Neural crest cell (in vitro differentiated cells): ENCODE data around the gene KRT83. TPM values are rescaled to one million over a fixed set of nuclear protein-coding genes. Genes with fewer than 3 reads are reported as not detected.
"Not testable (repeated sequence)": the region's sequence is repeated elsewhere in the genome, so short reads cannot be mapped to it uniquely, and the experiment has no call there.

Source experiments
- DNase-seq: peaks from one replicate; pipeline ENCODE4 v3.0.0; 2021; ENCODE audit warnings: low read depth, mixed read lengths, low spot score
- H3K27ac Mint-ChIP-seq: one replicate; pipeline ENCODE4 v1.8.0; 2021; ENCODE audit warnings: mild to moderate bottlenecking, mixed read lengths; ENCODE audit not compliant: unreplicated experiment
- H3K27me3 Mint-ChIP-seq: 2 replicates; pipeline ENCODE4 v1.8.0; 2021; ENCODE audit warnings: low read depth, mild to moderate bottlenecking, mixed read lengths
- H3K36me3 Mint-ChIP-seq: 2 replicates; pipeline ENCODE4 v1.8.0; 2021; ENCODE audit warnings: low read depth, mild to moderate bottlenecking, mixed read lengths
- H3K4me1 Mint-ChIP-seq: 2 replicates; pipeline ENCODE4 v1.8.0; 2021; ENCODE audit warnings: mixed read lengths
- H3K4me3 Mint-ChIP-seq: one replicate; pipeline ENCODE4 v1.8.0; 2021; ENCODE audit warnings: mild to moderate bottlenecking, mixed read lengths
- H3K9me3 Mint-ChIP-seq: 2 replicates; pipeline ENCODE4 v1.8.0; 2021; ENCODE audit warnings: mixed read lengths
- CTCF ChIP-seq: fragments of 200-600 bp; sonication (generic); conservative IDR thresholded peaks from 2 replicates; pipeline ENCODE4 v1.5.0; 2021; ENCODE audit warnings: antibody characterized with exemption, mild to moderate bottlenecking
- total RNA-seq: library from RNA; stranded (reverse); gene quantifications from 2 replicates; pipeline ENCODE4 v1.2.1, GENCODE V29; 2021

Gene KRT83
- total RNA-seq, 1 donor from 2014 or later, result not detected

GRCh38 chr12:52347551-52348510, 26.6 kb upstream of the KRT83 start:
- Mint-ChIP-seq H3K4me3 (no peak overlapping the region), H3K36me3 (no peaks in the 10 kb centered on the region), H3K9me3 (no peaks in the 10 kb centered on the region), H3K27ac (no peak overlapping the region), H3K27me3 (peaks cover 20% of the 10 kb centered on the region), H3K4me1 (no peaks in the 10 kb centered on the region)
- no peak for DNase-seq
- TF ChIP-seq CTCF, result no peak

GRCh38 chr12:52347016-52347415, 25.8 kb upstream of the KRT83 start:
- Mint-ChIP-seq H3K4me1 (no peaks in the 10 kb centered on the region), H3K27me3 (peaks cover 17% of the 10 kb centered on the region), H3K27ac (peak overlapping the region; percentile 43), H3K36me3 (no peaks in the 10 kb centered on the region), H3K4me3 (no peak overlapping the region), H3K9me3 (no peaks in the 10 kb centered on the region)
- TF ChIP-seq CTCF, result no peak
- no peak for DNase-seq

- DNase-seq, result no peak
- TF ChIP-seq CTCF, result no peak
- peak overlapping the region; percentile 43 for H3K27ac Mint-ChIP-seq
- no peaks in the 10 kb centered on the region for H3K36me3 Mint-ChIP-seq
- H3K27me3 Mint-ChIP-seq, result peaks cover 14% of the 10 kb centered on the region
- H3K4me3 Mint-ChIP-seq, result no peak overlapping the region
- H3K4me1 Mint-ChIP-seq, result no peaks in the 10 kb centered on the region
- H3K9me3 Mint-ChIP-seq, result no peaks in the 10 kb centered on the region
Observed at GRCh38 chr12:52346593-52346992, 25.4 kb upstream of the KRT83 start.

GRCh38 chr12:52345041-52345440, 23.8 kb upstream of the KRT83 start:
- H3K4me1 Mint-ChIP-seq, H3K27ac Mint-ChIP-seq, H3K36me3 Mint-ChIP-seq, H3K9me3 Mint-ChIP-seq, DNase-seq, H3K4me3 Mint-ChIP-seq: not testable (repeated sequence)
- peaks cover 11% of the 10 kb centered on the region for H3K27me3 Mint-ChIP-seq

GRCh38 chr12:52344111-52344510, 22.9 kb upstream of the KRT83 start:
- Mint-ChIP-seq H3K27me3 (peaks cover 9% of the 10 kb centered on the region), H3K9me3 (no peaks in the 10 kb centered on the region), H3K4me3 (no peak overlapping the region), H3K4me1 (no peaks in the 10 kb centered on the region), H3K27ac (no peak overlapping the region), H3K36me3 (no peaks in the 10 kb centered on the region)
- no peak for DNase-seq
- TF ChIP-seq CTCF, result no peak

- DNase-seq, result no peak
- no peak overlapping the region for H3K4me3 Mint-ChIP-seq
- peaks cover 5% of the 10 kb centered on the region for H3K27me3 Mint-ChIP-seq
- no peaks in the 10 kb centered on the region for H3K9me3 Mint-ChIP-seq
- TF ChIP-seq CTCF, result no peak
- H3K27ac Mint-ChIP-seq, result no peak overlapping the region
- no peaks in the 10 kb centered on the region for H3K36me3 Mint-ChIP-seq
- H3K4me1 Mint-ChIP-seq, result no peaks in the 10 kb centered on the region
Observed at GRCh38 chr12:52343550-52343949, 22.4 kb upstream of the KRT83 start.
